ENCODE measurements around the gene EXOC6.

Gene EXOC6

DNA sequence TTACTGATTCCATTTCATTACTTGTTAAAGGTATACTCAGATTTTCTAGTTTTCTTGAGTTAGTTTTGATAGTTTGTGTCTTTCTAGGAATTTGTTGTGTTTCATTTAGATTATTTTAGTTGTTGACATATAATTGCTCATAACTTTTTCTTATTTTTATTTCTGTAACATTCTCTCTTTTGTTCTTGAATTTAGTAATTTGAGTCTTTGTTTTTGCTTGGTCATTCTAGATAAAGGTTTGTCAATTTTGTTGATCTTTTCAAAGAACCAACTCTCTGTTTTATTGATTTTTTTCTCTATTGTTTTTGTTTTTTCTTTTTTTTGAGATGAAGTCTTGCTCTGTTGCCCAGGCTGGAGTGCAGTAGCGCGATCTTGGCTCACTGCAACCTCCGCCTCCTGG is 7.2 kb downstream of the EXOC6 start:
- TF ChIP-seq ZFP41 (tag by site-specific recombination; IDR thresholded peaks at IDR 0.05; ENCODE audit: borderline replicate concordance) = no peak
- TF ChIP-seq, protein P1, sequence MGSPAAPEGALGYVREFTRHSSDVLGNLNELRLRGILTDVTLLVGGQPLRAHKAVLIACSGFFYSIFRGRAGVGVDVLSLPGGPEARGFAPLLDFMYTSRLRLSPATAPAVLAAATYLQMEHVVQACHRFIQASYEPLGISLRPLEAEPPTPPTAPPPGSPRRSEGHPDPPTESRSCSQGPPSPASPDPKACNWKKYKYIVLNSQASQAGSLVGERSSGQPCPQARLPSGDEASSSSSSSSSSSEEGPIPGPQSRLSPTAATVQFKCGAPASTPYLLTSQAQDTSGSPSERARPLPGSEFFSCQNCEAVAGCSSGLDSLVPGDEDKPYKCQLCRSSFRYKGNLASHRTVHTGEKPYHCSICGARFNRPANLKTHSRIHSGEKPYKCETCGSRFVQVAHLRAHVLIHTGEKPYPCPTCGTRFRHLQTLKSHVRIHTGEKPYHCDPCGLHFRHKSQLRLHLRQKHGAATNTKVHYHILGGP (tag by site-specific recombination; IDR thresholded peaks at IDR 0.05) = peak; percentile 61
- H3K9me3 ChIP-seq (ENCODE audit: control insufficient read depth, insufficient read depth, low read depth, low read length) = no peaks in the 10 kb centered on the region
- H3K27ac ChIP-seq (ENCODE audit: extremely low read depth, low read depth, low read length) = no peak overlapping the region
- ChIA-PET CTCF (interaction anchor here (0.6 to 0.9 kb wide), 2 partner anchors 59 to 502 kb away, joined by 3 read pairs; no protein-coding TSS in a partner anchor), POLR2A (no interaction called here)
- no peaks in the 10 kb centered on the region for H3K36me3 ChIP-seq (ENCODE audit: control insufficient read depth in 2 of 2, insufficient read depth in 1 of 2, low read length in 2 of 2)
- no peaks in the 10 kb centered on the region for H3K4me1 ChIP-seq (ENCODE audit: control insufficient read depth, insufficient read depth, low read length)
- H3K4me3 ChIP-seq (ENCODE audit: low read depth, low read length) = no peak overlapping the region

DNA sequence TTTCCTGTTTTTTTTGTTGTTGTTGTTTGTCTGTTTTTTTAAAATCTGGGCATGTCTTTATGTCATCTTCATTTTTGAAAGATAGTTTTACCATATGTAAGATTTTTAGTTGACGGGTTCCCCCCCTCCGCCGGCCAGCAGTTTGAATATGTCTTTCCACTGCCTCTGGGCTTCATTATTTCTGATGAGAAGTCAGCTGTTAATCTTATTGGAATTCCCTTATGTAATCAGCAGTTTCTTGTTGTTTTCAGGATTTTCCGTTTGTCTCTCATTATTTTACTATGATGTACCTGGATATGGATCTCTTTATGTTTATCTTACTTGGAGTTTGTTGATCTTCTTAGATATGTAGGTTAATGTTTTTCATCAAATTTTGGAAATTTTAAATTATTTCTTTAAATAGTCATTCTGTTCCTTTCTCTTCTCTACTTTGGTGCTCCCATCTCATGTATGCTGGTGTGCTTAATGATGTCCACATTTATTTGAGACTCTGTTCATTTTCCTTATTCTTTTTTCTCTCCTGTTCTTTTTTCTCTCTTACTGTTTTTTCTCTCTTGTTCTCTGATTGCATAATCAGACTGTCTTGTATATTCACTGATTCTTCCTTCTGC is 9.7 kb downstream of the EXOC6 start:
- ChIA-PET CTCF (no interaction called here), POLR2A (no interaction called here)
- Histone ChIP-seq H3K4me3 (ENCODE audit: low read depth, low read length) (no peak overlapping the region), H3K4me1 (ENCODE audit: control insufficient read depth, insufficient read depth, low read length) (no peaks in the 10 kb centered on the region), H3K36me3 (ENCODE audit: control insufficient read depth in 2 of 2, insufficient read depth in 1 of 2, low read length in 2 of 2) (no peaks in the 10 kb centered on the region), H3K9me3 (ENCODE audit: control insufficient read depth, insufficient read depth, low read depth, low read length) (no peaks in the 10 kb centered on the region), H3K27ac (ENCODE audit: extremely low read depth, low read depth, low read length) (no peak overlapping the region)
- no peak for TF ChIP-seq ZNF426 (tag by site-specific recombination; IDR thresholded peaks at IDR 0.05)
- TF ChIP-seq ZBTB7A (tag by site-specific recombination; IDR thresholded peaks at IDR 0.05; ENCODE audit: low read depth) = no peak
- no peak for TF ChIP-seq ZNF211 (tag by site-specific recombination; IDR thresholded peaks at IDR 0.05; ENCODE audit: low read depth)
- 0 out of 2 replicates have a peak, but pooled peaks have one; percentile 22 for TF ChIP-seq ZNF391 (tag by site-specific recombination; IDR thresholded peaks at IDR 0.05; ENCODE audit: borderline replicate concordance, low read depth)
- no peak for TF ChIP-seq ZNF169 (tag by site-specific recombination; IDR thresholded peaks at IDR 0.05)
- TF ChIP-seq ZNF174 (tag by site-specific recombination; IDR thresholded peaks at IDR 0.05) = no peak
- TF ChIP-seq ZBTB20 (tag by site-specific recombination; IDR thresholded peaks at IDR 0.05) = no peak
- TF ChIP-seq, protein P2, sequence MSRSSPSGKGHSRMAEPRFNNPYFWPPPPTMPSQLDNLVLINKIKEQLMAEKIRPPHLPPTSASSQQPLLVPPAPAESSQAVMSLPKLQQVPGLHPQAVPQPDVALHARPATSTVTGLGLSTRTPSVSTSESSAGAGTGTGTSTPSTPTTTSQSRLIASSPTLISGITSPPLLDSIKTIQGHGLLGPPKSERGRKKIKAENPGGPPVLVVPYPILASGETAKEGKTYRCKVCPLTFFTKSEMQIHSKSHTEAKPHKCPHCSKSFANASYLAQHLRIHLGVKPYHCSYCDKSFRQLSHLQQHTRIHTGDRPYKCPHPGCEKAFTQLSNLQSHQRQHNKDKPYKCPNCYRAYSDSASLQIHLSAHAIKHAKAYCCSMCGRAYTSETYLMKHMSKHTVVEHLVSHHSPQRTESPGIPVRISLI (tag by site-specific recombination; IDR thresholded peaks at IDR 0.05) = no peak
- TF ChIP-seq ZFHX2 (tag by site-specific recombination; conservative IDR thresholded peaks at IDR 0.05) = no peak
- no peak for TF ChIP-seq ZNF791 (tag by site-specific recombination; IDR thresholded peaks at IDR 0.05)
- TF ChIP-seq ZNF16 (tag by site-specific recombination; IDR thresholded peaks at IDR 0.05; ENCODE audit: low read depth) = no peak
- no peak for TF ChIP-seq ZNF24 (tag by site-specific recombination; IDR thresholded peaks at IDR 0.05)
- no peak for TF ChIP-seq ZNF473 (tag by site-specific recombination; IDR thresholded peaks at IDR 0.05)
- no peak for TF ChIP-seq KLF10 (tag by site-specific recombination; IDR thresholded peaks at IDR 0.05)
- TF ChIP-seq HOXA7 (CRISPR knock-in tag; IDR thresholded peaks at IDR 0.05; ENCODE audit: borderline replicate concordance) = no peak
- TF ChIP-seq ZNF311 (tag by site-specific recombination; IDR thresholded peaks at IDR 0.05; ENCODE audit: borderline replicate concordance) = no peak
- TF ChIP-seq ZNF157 (tag by site-specific recombination; IDR thresholded peaks at IDR 0.05) = no peak
- TF ChIP-seq ZNF423 (tag by site-specific recombination; IDR thresholded peaks at IDR 0.05) = no peak
- no peak for TF ChIP-seq ZNF239 (tag by site-specific recombination; IDR thresholded peaks at IDR 0.05)
- peak; percentile 47; the same call in 1 of the 2 replicates for TF ChIP-seq SP7 (tag by site-specific recombination; IDR thresholded peaks at IDR 0.05)
- TF ChIP-seq ZNF394 (tag by site-specific recombination; IDR thresholded peaks at IDR 0.05; ENCODE audit: borderline replicate concordance) = no peak
- TF ChIP-seq YY2 (tag by site-specific recombination; IDR thresholded peaks at IDR 0.05) = no peak
- TF ChIP-seq, protein P3, sequence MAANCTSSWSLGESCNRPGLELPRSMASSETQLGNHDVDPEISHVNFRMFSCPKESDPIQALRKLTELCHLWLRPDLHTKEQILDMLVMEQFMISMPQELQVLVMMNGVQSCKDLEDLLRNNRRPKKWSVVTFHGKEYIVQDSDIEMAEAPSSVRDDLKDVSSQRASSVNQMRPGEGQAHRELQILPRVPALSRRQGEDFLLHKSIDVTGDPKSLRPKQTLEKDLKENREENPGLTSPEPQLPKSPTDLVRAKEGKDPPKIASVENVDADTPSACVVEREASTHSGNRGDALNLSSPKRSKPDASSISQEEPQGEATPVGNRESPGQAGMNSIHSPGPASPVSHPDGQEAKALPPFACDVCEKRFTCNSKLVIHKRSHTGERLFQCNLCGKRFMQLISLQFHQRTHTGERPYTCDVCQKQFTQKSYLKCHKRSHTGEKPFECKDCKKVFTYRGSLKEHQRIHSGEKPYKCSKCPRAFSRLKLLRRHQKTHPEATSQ (tag by site-specific recombination; IDR thresholded peaks at IDR 0.05) = no peak
- TF ChIP-seq ZBTB17 (tag by site-specific recombination; IDR thresholded peaks at IDR 0.05) = no peak
- no peak for TF ChIP-seq ZBTB1 (tag by site-specific recombination; IDR thresholded peaks at IDR 0.05)
- no peak for TF ChIP-seq FEZF1 (tag by site-specific recombination; IDR thresholded peaks at IDR 0.05)
- TF ChIP-seq ZNF146 (tag by site-specific recombination; IDR thresholded peaks at IDR 0.05) = no peak
- TF ChIP-seq ZNF830 (tag by site-specific recombination; IDR thresholded peaks at IDR 0.05; ENCODE audit: low read depth) = no peak
- peak; percentile 88 for TF ChIP-seq TRIM28 (IDR thresholded peaks at IDR 0.05; ENCODE audit: borderline replicate concordance, low read length)
- TF ChIP-seq KLF1 (tag by site-specific recombination; IDR thresholded peaks at IDR 0.05) = no peak; the same call in 1 of the 2 replicates
- no peak for TF ChIP-seq ZNF837 (tag by site-specific recombination; IDR thresholded peaks at IDR 0.05)
- no peak for TF ChIP-seq ZNF510 (tag by site-specific recombination; IDR thresholded peaks at IDR 0.05; ENCODE audit: insufficient replicate concordance)

Measured in HEK293 (cell line).